ENCODE data around the gene ARFGAP1.

Gene ARFGAP1

GRCh38 chr20:63272105-63273058 lies at the start of gene ARFGAP1:
Gene ARFGAP1 (plus strand): TSS chr20:63272813. CDS start chr20:63275581, 2,768 bp downstream.
- no peaks in the 10 kb centered on the region for H3K9me3 Mint-ChIP-seq

GRCh38 chr20:63223121-63223825 lies 49.3 kb upstream of the ARFGAP1 start:
- Mint-ChIP-seq H3K36me3 (ENCODE audit: low read depth) (no peaks in the 10 kb centered on the region), H3K4me3 (no peak overlapping the region), H3K4me1 (no peaks in the 10 kb centered on the region), H3K9me3 (no peaks in the 10 kb centered on the region), H3K27me3 (peaks cover 6% of the 10 kb centered on the region), H3K27ac (no peak overlapping the region)
- peak; percentile 41 for ATAC-seq
- DNase-seq = peak; percentile 57

More at GRCh38 chr20:63272105-63273058, at the start of gene ARFGAP1:
- Mint-ChIP-seq H3K27ac (peak within 1 kb of the TSS; percentile 73), H3K4me3 (peak within 1 kb of the TSS; percentile 86), H3K27me3 (no peaks in the 10 kb centered on the region), H3K4me1 (peaks cover 21% of the 10 kb centered on the region), H3K36me3 (ENCODE audit: low read depth) (peaks cover 4% of the 10 kb centered on the region)
- DNase-seq = peak; percentile 92
- ATAC-seq = peak; percentile 97

GRCh38 chr20:63223826-63224207 lies 48.8 kb upstream of the ARFGAP1 start:
- no peaks in the 10 kb centered on the region for H3K4me1 Mint-ChIP-seq
- H3K36me3 Mint-ChIP-seq (ENCODE audit: low read depth) = no peaks in the 10 kb centered on the region
- ATAC-seq = no peak
- no peak overlapping the region for H3K4me3 Mint-ChIP-seq
- DNase-seq = no peak
- no peaks in the 10 kb centered on the region for H3K9me3 Mint-ChIP-seq
- H3K27me3 Mint-ChIP-seq = peaks cover 6% of the 10 kb centered on the region
- H3K27ac Mint-ChIP-seq = no peak overlapping the region

- Mint-ChIP-seq H3K36me3 (ENCODE audit: low read depth) (no peaks in the 10 kb centered on the region), H3K27ac (no peak overlapping the region), H3K9me3 (no peaks in the 10 kb centered on the region), H3K27me3 (peaks cover 13% of the 10 kb centered on the region), H3K4me3 (no peak overlapping the region), H3K4me1 (no peaks in the 10 kb centered on the region)
- ATAC-seq (no peak), DNase-seq (no peak)
Measured at GRCh38 chr20:63224412-63225081, 48.1 kb upstream of the ARFGAP1 start.

GRCh38 chr20:63225082-63225454 lies 47.5 kb upstream of the ARFGAP1 start:
- Mint-ChIP-seq H3K27me3 (peaks cover 17% of the 10 kb centered on the region), H3K4me3 (no peak overlapping the region), H3K36me3 (ENCODE audit: low read depth) (no peaks in the 10 kb centered on the region), H3K9me3 (no peaks in the 10 kb centered on the region), H3K4me1 (no peaks in the 10 kb centered on the region), H3K27ac (no peak overlapping the region)
- ATAC-seq (no peak), DNase-seq (no peak)

- H3K36me3 Mint-ChIP-seq (ENCODE audit: low read depth) = no peaks in the 10 kb centered on the region
- H3K9me3 Mint-ChIP-seq = no peaks in the 10 kb centered on the region
- H3K4me3 Mint-ChIP-seq = no peak overlapping the region
- no peaks in the 10 kb centered on the region for H3K4me1 Mint-ChIP-seq
- peaks cover 25% of the 10 kb centered on the region for H3K27me3 Mint-ChIP-seq
- DNase-seq (no peak), ATAC-seq (no peak)
- no peak overlapping the region for H3K27ac Mint-ChIP-seq
Measured at GRCh38 chr20:63226042-63226943, 46.3 kb upstream of the ARFGAP1 start.

- H3K27me3 Mint-ChIP-seq = peaks cover 35% of the 10 kb centered on the region
- H3K36me3 Mint-ChIP-seq (ENCODE audit: low read depth) = no peaks in the 10 kb centered on the region
- H3K4me1 Mint-ChIP-seq = no peaks in the 10 kb centered on the region
- no peak for DNase-seq
- H3K4me3 Mint-ChIP-seq = no peak overlapping the region
- no peak for ATAC-seq
- no peak overlapping the region for H3K27ac Mint-ChIP-seq
- no peaks in the 10 kb centered on the region for H3K9me3 Mint-ChIP-seq
Measured at GRCh38 chr20:63227260-63227659, 45.4 kb upstream of the ARFGAP1 start.

GRCh38 chr20:63228806-63229205 lies 43.8 kb upstream of the ARFGAP1 start:
- Mint-ChIP-seq H3K4me3 (no peak overlapping the region), H3K9me3 (no peaks in the 10 kb centered on the region), H3K27me3 (peaks cover 36% of the 10 kb centered on the region), H3K36me3 (ENCODE audit: low read depth) (no peaks in the 10 kb centered on the region), H3K4me1 (no peaks in the 10 kb centered on the region), H3K27ac (no peak overlapping the region)
- ATAC-seq (no peak), DNase-seq (no peak)

- ATAC-seq = no peak
- Mint-ChIP-seq H3K4me1 (peaks cover 5% of the 10 kb centered on the region), H3K27ac (no peak overlapping the region), H3K36me3 (ENCODE audit: low read depth) (no peaks in the 10 kb centered on the region), H3K27me3 (peaks cover 36% of the 10 kb centered on the region), H3K4me3 (no peak overlapping the region), H3K9me3 (no peaks in the 10 kb centered on the region)
- DNase-seq = no peak
Measured at GRCh38 chr20:63230800-63231268, 41.8 kb upstream of the ARFGAP1 start.

GRCh38 chr20:63232235-63233060 lies 40.2 kb upstream of the ARFGAP1 start:
- no peaks in the 10 kb centered on the region for H3K36me3 Mint-ChIP-seq (ENCODE audit: low read depth)
- H3K27ac Mint-ChIP-seq = no peak overlapping the region
- ATAC-seq (no peak), DNase-seq (no peak)
- H3K9me3 Mint-ChIP-seq = no peaks in the 10 kb centered on the region
- H3K4me1 Mint-ChIP-seq = peaks cover 5% of the 10 kb centered on the region
- no peak overlapping the region for H3K4me3 Mint-ChIP-seq
- peaks cover 36% of the 10 kb centered on the region for H3K27me3 Mint-ChIP-seq

GRCh38 chr20:63233061-63233344 lies 39.6 kb upstream of the ARFGAP1 start:
- H3K27ac Mint-ChIP-seq = no peak overlapping the region
- H3K4me3 Mint-ChIP-seq = no peak overlapping the region
- no peaks in the 10 kb centered on the region for H3K36me3 Mint-ChIP-seq (ENCODE audit: low read depth)
- H3K9me3 Mint-ChIP-seq = no peaks in the 10 kb centered on the region
- no peak for DNase-seq
- H3K4me1 Mint-ChIP-seq = peaks cover 5% of the 10 kb centered on the region
- ATAC-seq = no peak
- peaks cover 36% of the 10 kb centered on the region for H3K27me3 Mint-ChIP-seq

GRCh38 chr20:63233924-63234323 lies 38.7 kb upstream of the ARFGAP1 start:
- Mint-ChIP-seq H3K4me1 (peaks cover 5% of the 10 kb centered on the region), H3K9me3 (no peaks in the 10 kb centered on the region), H3K4me3 (no peak overlapping the region), H3K27me3 (peaks cover 35% of the 10 kb centered on the region), H3K27ac (no peak overlapping the region), H3K36me3 (ENCODE audit: low read depth) (no peaks in the 10 kb centered on the region)
- no peak for ATAC-seq
- DNase-seq = no peak

GRCh38 chr20:63234693-63235398 lies 37.8 kb upstream of the ARFGAP1 start:
- peak; percentile 37 for DNase-seq
- H3K4me3 Mint-ChIP-seq = no peak overlapping the region

More at GRCh38 chr20:63234693-63235398, 37.8 kb upstream of the ARFGAP1 start:
- ATAC-seq = no peak
- no peaks in the 10 kb centered on the region for H3K9me3 Mint-ChIP-seq
- H3K27me3 Mint-ChIP-seq = peaks cover 26% of the 10 kb centered on the region
- no peaks in the 10 kb centered on the region for H3K36me3 Mint-ChIP-seq (ENCODE audit: low read depth)
- H3K27ac Mint-ChIP-seq = no peak overlapping the region
- H3K4me1 Mint-ChIP-seq = peaks cover 5% of the 10 kb centered on the region
